GM12878 (cell line): Measurements from ENCODE around the gene RASAL3. TPM values are rescaled to one million over a fixed set of nuclear protein-coding genes. Genes with fewer than 3 reads are reported as not detected.
A peak's percentile ranks its signal among the peaks of the same experiment; 100 is the strongest.

Experiments used
- ATF2 ChIP-seq: IDR thresholded peaks from 2 replicates; pipeline ENCODE4 v1.6.1; 2012; ENCODE audit warnings: low read length, inconsistent platforms
- BCLAF1 ChIP-seq: fragments of 450-650 bp; IDR thresholded peaks from 2 replicates; pipeline ENCODE4 v1.6.1; 2017; ENCODE audit warnings: antibody characterized with exemption, mild to moderate bottlenecking, moderate library complexity
- CBFB ChIP-seq: IDR thresholded peaks from 2 replicates; pipeline ENCODE4 v1.6.1; 2016; ENCODE audit warnings: antibody characterized with exemption, low read depth
- CBX3 ChIP-seq: fragments of 200-600 bp; sonication (generic); IDR thresholded peaks from 2 replicates; pipeline ENCODE4 v1.6.1; 2016; ENCODE audit warnings: low read depth, borderline replicate concordance
- CREB1 ChIP-seq: IDR thresholded peaks from 2 replicates; pipeline ENCODE4 v1.6.1; 2012; ENCODE audit warnings: low read depth, mild to moderate bottlenecking, inconsistent platforms
- CREM ChIP-seq: IDR thresholded peaks from 2 replicates; pipeline ENCODE4 v1.6.1; 2014; ENCODE audit warnings: antibody characterized with exemption, low read depth
- E4F1 ChIP-seq: fragments of 450-650 bp; IDR thresholded peaks from 2 replicates; pipeline ENCODE4 v1.6.1; 2018; ENCODE audit warnings: borderline replicate concordance, mild to moderate bottlenecking; ENCODE audit not compliant: partially characterized antibody
- EGR1 ChIP-seq, 2 experiments: IDR thresholded peaks; 1 replicate in 1 of 2; 2 replicates in 1 of 2; pipeline ENCODE4 v1.6.1; 2011 to 2012; ENCODE audit warnings: low read depth in 2 of 2, low read length in 2 of 2, borderline replicate concordance in 1 of 2, mild to moderate bottlenecking in 1 of 2, moderate library complexity in 1 of 2
- EZH2 ChIP-seq: IDR thresholded peaks from 2 replicates; pipeline ENCODE4 v1.6.1; 2012; ENCODE audit warnings: low read depth, mild to moderate bottlenecking, control low read depth, inconsistent platforms, low read length, borderline replicate concordance; ENCODE audit not compliant: control insufficient read depth
- GATAD2B ChIP-seq: fragments of 450-650 bp; conservative IDR thresholded peaks from 2 replicates; pipeline ENCODE4 v1.6.1; 2017; ENCODE audit warnings: low read depth, mild to moderate bottlenecking, moderate library complexity
- MAX ChIP-seq: IDR thresholded peaks from 2 replicates; pipeline ENCODE4 v1.6.1; 2012; ENCODE audit warnings: low read depth, low read length, improper control_type of control experiment
- PAX8 ChIP-seq: fragments of 450-650 bp; IDR thresholded peaks from 2 replicates; pipeline ENCODE4 v1.6.1; 2017; ENCODE audit warnings: mild to moderate bottlenecking, moderate library complexity
- RCOR1 ChIP-seq: conservative IDR thresholded peaks from 2 replicates; pipeline ENCODE4 v1.6.1; 2012; ENCODE audit warnings: low read depth, low read length, improper control_type of control experiment
- SIX5 ChIP-seq: IDR thresholded peaks from 2 replicates; pipeline ENCODE4 v1.6.1; 2011; ENCODE audit warnings: mild to moderate bottlenecking, low read depth, low read length, moderate library complexity; ENCODE audit not compliant: severe bottlenecking
- SMC3 ChIP-seq: IDR thresholded peaks from 2 replicates; pipeline ENCODE4 v1.6.1; 2011; ENCODE audit warnings: low read length, improper control_type of control experiment, borderline replicate concordance
- SREBF1 ChIP-seq: IDR thresholded peaks from 2 replicates; pipeline ENCODE4 v1.6.1; 2012; ENCODE audit warnings: mild to moderate bottlenecking, low read length
- WRNIP1 ChIP-seq: IDR thresholded peaks from 2 replicates; pipeline ENCODE4 v1.6.1; 2011; ENCODE audit warnings: low read depth, low read length, improper control_type of control experiment, borderline replicate concordance
- ZNF592 ChIP-seq: fragments of 450-650 bp; IDR thresholded peaks from 2 replicates; pipeline ENCODE4 v1.6.1; 2017; ENCODE audit warnings: mild to moderate bottlenecking, moderate library complexity
- polyA plus RNA-seq, 11 experiments: library from polyadenylated mRNA; depleted of rRNA in 4 of 11; unstranded in 6 of 11; stranded (reverse) in 5 of 11; fragments of >200 nt; fragmentation: Nextera tagmentation in 4 of 11; fragmentation: Illumina TruSeq in 1 of 11; extraction: Ambion mirVana in 4 of 11; extraction: Trizol in 1 of 11; gene quantifications; 1 replicate in 1 of 11; 2 replicates in 10 of 11; pipeline versions ENCODE4 v1.2.1 to v1.2.3, GENCODE V29; 2011 to 2016; ENCODE audit warnings: inconsistent platforms in 2 of 11, missing spikeins in 2 of 11, low read depth in 1 of 11
- total RNA-seq, 4 experiments: library from RNA; depleted of rRNA in 3 of 4; stranded (reverse); fragments of >200 nt in 3 of 4; fragmentation: Illumina TruSeq in 1 of 4; extraction: Trizol in 1 of 4; gene quantifications; 2 replicates each; pipeline versions ENCODE4 v1.2.1 to v1.2.3, GENCODE V29; 2013 to 2021

The RASAL3 gene
- total and polyA plus RNA-seq, 10 of the 15 experiments (the other 5 are each of a cell fraction or from before 2014, with no cell fraction given): 1.7 to 81.3 (median 23.2) TPM

GRCh38 chr19:15418579-15419412, 45.5 kb downstream of the RASAL3 start, which contains the start of gene AKAP8L (continued):
- TF ChIP-seq E4F1 (peak; percentile 66), PAX8 (no peak), BCLAF1 (no peak), EZH2 (no peak), SMC3 (peak; percentile 91), CREB1 (peak; percentile 47), SIX5 (peak; percentile 36), ATF2 (no peak), MAX (peak; percentile 52; the same call in 1 of the 2 replicates), WRNIP1 (no peak), CREM (peak; percentile 56; the same call in 1 of the 2 replicates), GATAD2B (0 out of 2 replicates have a peak, but pooled peaks have one; percentile 51), SREBF1 (no peak), RCOR1 (no peak), CBX3 (no peak), CBFB (peak; percentile 88), EGR1 (IDR thresholded peaks at IDR 0.05; ENCODE audit: borderline replicate concordance in 1 of 2, low read depth in 2 of 2, low read length in 2 of 2) (peak in 1 of 2 experiments; percentile 89; a peak in 2 of 3 replicates), ZNF592 (no peak)
